Nephron (organoid): ENCODE measurements around the gene LRP5.

ENCODE experiments used
- H3K27ac Mint-ChIP-seq, 3 experiments: 2 replicates each; pipeline ENCODE4 v1.8.0; 2020; ENCODE audit warnings: mixed read lengths in 3 of 3, mild to moderate bottlenecking in 2 of 3, moderate library complexity in 1 of 3
- H3K27me3 Mint-ChIP-seq: 2 replicates; pipeline ENCODE4 v1.8.0; 2021; ENCODE audit warnings: low read depth, mild to moderate bottlenecking, moderate library complexity, mixed read lengths
- H3K36me3 Mint-ChIP-seq: 2 replicates; pipeline ENCODE4 v1.8.0; 2020; ENCODE audit warnings: low read depth, mixed read lengths
- H3K4me1 Mint-ChIP-seq: 2 replicates; pipeline ENCODE4 v1.8.0; 2020; ENCODE audit warnings: mixed read lengths
- H3K4me3 Mint-ChIP-seq, 3 experiments: 2 replicates each; pipeline ENCODE4 v1.8.0; 2020; ENCODE audit warnings: mild to moderate bottlenecking in 3 of 3, mixed read lengths in 3 of 3, moderate library complexity in 2 of 3
- H3K9me3 Mint-ChIP-seq: 2 replicates; pipeline ENCODE4 v1.8.0; 2020; ENCODE audit warnings: mixed read lengths
- CTCF ChIP-seq, 3 experiments: fragments of 200-600 bp; sonication (generic); IDR thresholded peaks; one replicate each; pipeline ENCODE4 v1.5.0; 2021; ENCODE audit warnings: antibody characterized with exemption in 3 of 3; ENCODE audit not compliant: unreplicated experiment in 3 of 3

The LRP5 gene

GRCh38 chr11:68293708-68294107 lies 18.7 kb upstream of the LRP5 start:
- H3K27ac Mint-ChIP-seq = no peak overlapping the region
- H3K27me3 Mint-ChIP-seq = peaks cover 14% of the 10 kb centered on the region
- H3K9me3 Mint-ChIP-seq = peaks cover 3% of the 10 kb centered on the region
- no peaks in the 10 kb centered on the region for H3K4me1 Mint-ChIP-seq
- no peak for TF ChIP-seq CTCF (IDR thresholded peaks at IDR 0.05; ENCODE audit: unreplicated experiment in 3 of 3)
- no peak overlapping the region for H3K4me3 Mint-ChIP-seq
- H3K36me3 Mint-ChIP-seq = no peaks in the 10 kb centered on the region

GRCh38 chr11:68295271-68295670 lies 17.1 kb upstream of the LRP5 start:
- Mint-ChIP-seq H3K4me3 (no peak overlapping the region), H3K27ac (no peak overlapping the region), H3K27me3 (peaks cover 14% of the 10 kb centered on the region), H3K36me3 (no peaks in the 10 kb centered on the region), H3K4me1 (no peaks in the 10 kb centered on the region), H3K9me3 (no peaks in the 10 kb centered on the region)
- no peak for TF ChIP-seq CTCF (IDR thresholded peaks at IDR 0.05; ENCODE audit: unreplicated experiment in 3 of 3)

- H3K36me3 Mint-ChIP-seq = no peaks in the 10 kb centered on the region
- peaks cover 14% of the 10 kb centered on the region for H3K27me3 Mint-ChIP-seq
- no peak overlapping the region for H3K4me3 Mint-ChIP-seq
- no peak overlapping the region for H3K27ac Mint-ChIP-seq
- TF ChIP-seq CTCF (IDR thresholded peaks at IDR 0.05; ENCODE audit: unreplicated experiment in 3 of 3) = no peak
- no peaks in the 10 kb centered on the region for H3K4me1 Mint-ChIP-seq
- no peaks in the 10 kb centered on the region for H3K9me3 Mint-ChIP-seq
These were observed 16.5 kb upstream of the LRP5 start for GRCh38 chr11:68295940-68296339.

- Mint-ChIP-seq H3K27ac (no peak overlapping the region), H3K9me3 (no peaks in the 10 kb centered on the region), H3K4me1 (no peaks in the 10 kb centered on the region), H3K4me3 (peak overlapping the region in 1 of 3 experiments; percentile 36), H3K27me3 (peaks cover 14% of the 10 kb centered on the region), H3K36me3 (no peaks in the 10 kb centered on the region)
- TF ChIP-seq CTCF (IDR thresholded peaks at IDR 0.05; ENCODE audit: unreplicated experiment in 3 of 3) = no peak
These were observed 15.9 kb upstream of the LRP5 start for GRCh38 chr11:68296344-68297051.

GRCh38 chr11:68297052-68297378 lies 15.4 kb upstream of the LRP5 start:
- Mint-ChIP-seq H3K27ac (no peak overlapping the region), H3K27me3 (peaks cover 14% of the 10 kb centered on the region), H3K36me3 (no peaks in the 10 kb centered on the region), H3K4me3 (no peak overlapping the region), H3K4me1 (no peaks in the 10 kb centered on the region), H3K9me3 (no peaks in the 10 kb centered on the region)
- TF ChIP-seq CTCF (IDR thresholded peaks at IDR 0.05; ENCODE audit: unreplicated experiment in 3 of 3) = no peak

GRCh38 chr11:68297494-68297811 lies 14.9 kb upstream of the LRP5 start:
- Mint-ChIP-seq H3K4me1 (peaks cover 2% of the 10 kb centered on the region), H3K4me3 (no peak overlapping the region), H3K27me3 (peaks cover 14% of the 10 kb centered on the region), H3K36me3 (no peaks in the 10 kb centered on the region), H3K9me3 (no peaks in the 10 kb centered on the region), H3K27ac (no peak overlapping the region)
- no peak for TF ChIP-seq CTCF (IDR thresholded peaks at IDR 0.05; ENCODE audit: unreplicated experiment in 3 of 3)
